Measurements from ENCODE around the gene RECQL5. TPM values are rescaled to one million over a fixed set of nuclear protein-coding genes. Genes with fewer than 3 reads are reported as not detected.
A peak's percentile ranks its signal among the peaks of the same experiment; 100 is the strongest.

Gene RECQL5
- polyA plus RNA-seq, 1 experiment, result 9.3 TPM

DNA sequence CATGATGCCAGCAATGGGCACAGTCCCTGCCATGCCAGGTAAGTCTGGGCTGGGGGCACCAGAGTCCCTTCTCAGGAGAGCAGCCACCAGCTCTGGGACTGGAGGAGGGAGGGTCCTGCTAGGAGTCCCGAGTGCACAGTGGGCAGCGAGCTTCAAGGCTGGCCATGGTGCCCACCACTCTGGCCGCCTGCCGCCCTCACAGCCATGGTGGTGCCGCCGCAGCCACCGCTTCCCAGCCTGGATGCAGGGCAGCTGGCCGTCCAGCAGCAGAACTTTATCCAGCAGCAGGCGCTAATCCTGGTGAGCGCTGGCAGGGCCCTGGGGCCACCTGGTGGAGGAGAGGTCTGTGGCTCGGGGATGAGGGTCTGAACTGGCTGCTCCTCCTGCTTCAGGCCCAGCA lies 51.7 kb downstream of the RECQL5 start:
- H3K27me3 ChIP-seq (ENCODE audit: control insufficient read depth, insufficient read depth, low read length), result peaks cover 3% of the 10 kb centered on the region
- ChIA-PET CTCF (interaction anchor here (3.1 kb wide), 1 partner anchor 18 kb away, joined by 14 read pairs; the partner anchor contains the start of gene SMIM5), POLR2A (no interaction called here)
- H3K4me3 ChIP-seq (ENCODE audit: low read depth, low read length), result no peak overlapping the region
- H3K27ac ChIP-seq (ENCODE audit: low read depth, low read length), result no peak overlapping the region
- DNase-seq (ENCODE audit: low read depth, low spot score), result no peak
- H3K9me3 ChIP-seq (ENCODE audit: control insufficient read depth, insufficient read depth, low read length), result no peaks in the 10 kb centered on the region; the same call in 1 of the 2 replicates
- TF ChIP-seq, protein P1, sequence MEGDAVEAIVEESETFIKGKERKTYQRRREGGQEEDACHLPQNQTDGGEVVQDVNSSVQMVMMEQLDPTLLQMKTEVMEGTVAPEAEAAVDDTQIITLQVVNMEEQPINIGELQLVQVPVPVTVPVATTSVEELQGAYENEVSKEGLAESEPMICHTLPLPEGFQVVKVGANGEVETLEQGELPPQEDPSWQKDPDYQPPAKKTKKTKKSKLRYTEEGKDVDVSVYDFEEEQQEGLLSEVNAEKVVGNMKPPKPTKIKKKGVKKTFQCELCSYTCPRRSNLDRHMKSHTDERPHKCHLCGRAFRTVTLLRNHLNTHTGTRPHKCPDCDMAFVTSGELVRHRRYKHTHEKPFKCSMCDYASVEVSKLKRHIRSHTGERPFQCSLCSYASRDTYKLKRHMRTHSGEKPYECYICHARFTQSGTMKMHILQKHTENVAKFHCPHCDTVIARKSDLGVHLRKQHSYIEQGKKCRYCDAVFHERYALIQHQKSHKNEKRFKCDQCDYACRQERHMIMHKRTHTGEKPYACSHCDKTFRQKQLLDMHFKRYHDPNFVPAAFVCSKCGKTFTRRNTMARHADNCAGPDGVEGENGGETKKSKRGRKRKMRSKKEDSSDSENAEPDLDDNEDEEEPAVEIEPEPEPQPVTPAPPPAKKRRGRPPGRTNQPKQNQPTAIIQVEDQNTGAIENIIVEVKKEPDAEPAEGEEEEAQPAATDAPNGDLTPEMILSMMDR (IDR thresholded peaks at IDR 0.05; ENCODE audit: low read depth, low read length), result no peak

DNA sequence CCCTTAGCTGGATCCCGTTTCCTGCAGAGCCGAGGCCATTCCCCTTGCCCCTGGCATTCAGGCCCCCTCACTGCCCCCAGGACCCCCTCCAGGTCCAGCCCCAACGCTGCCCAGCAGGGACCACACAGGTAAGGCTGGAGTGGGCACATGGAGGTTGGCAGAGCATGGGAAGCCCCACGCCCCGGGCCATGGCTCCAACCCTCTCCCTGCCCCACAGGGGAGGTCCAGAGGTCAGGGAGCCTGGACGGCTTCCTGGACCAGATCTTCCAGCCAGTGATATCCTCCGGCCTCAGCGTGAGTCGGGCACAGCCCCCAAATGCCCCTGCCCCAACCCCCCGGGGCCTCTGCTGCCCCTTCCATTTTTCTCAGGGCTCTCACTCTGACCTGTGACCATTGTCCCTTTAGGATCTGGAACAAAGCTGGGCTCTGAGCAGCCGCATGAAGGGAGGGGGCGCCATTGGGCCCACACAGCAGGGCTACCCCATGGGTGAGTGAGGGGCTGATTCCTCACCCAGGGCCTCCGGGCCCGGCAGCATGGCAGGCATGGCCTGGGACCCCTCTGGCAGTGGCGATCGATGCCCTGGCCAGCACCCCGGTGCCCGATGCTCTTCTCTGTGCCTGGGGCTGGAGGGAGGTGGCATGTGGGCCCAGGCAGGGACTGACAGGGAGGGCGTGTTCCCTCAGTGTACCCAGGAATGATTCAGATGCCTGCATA lies 52.2 kb downstream of the RECQL5 start:
- ChIA-PET CTCF (interaction anchor here (0.8 to 2.1 kb wide), 2 partner anchors 11 to 19 kb away, joined by 3 to 7 read pairs; partner anchors contain the start of gene SMIM5), POLR2A (no interaction called here)
- peaks cover 3% of the 10 kb centered on the region for H3K27me3 ChIP-seq (ENCODE audit: control insufficient read depth, insufficient read depth, low read length)
- no peaks in the 10 kb centered on the region; the same call in 1 of the 2 replicates for H3K9me3 ChIP-seq (ENCODE audit: control insufficient read depth, insufficient read depth, low read length)
- DNase-seq (ENCODE audit: low read depth, low spot score), result no peak
- H3K27ac ChIP-seq (ENCODE audit: low read depth, low read length), result no peak overlapping the region
- TF ChIP-seq, protein P1 (IDR thresholded peaks at IDR 0.05; ENCODE audit: low read depth, low read length), result no peak
- H3K4me3 ChIP-seq (ENCODE audit: low read depth, low read length), result no peak overlapping the region

DNA sequence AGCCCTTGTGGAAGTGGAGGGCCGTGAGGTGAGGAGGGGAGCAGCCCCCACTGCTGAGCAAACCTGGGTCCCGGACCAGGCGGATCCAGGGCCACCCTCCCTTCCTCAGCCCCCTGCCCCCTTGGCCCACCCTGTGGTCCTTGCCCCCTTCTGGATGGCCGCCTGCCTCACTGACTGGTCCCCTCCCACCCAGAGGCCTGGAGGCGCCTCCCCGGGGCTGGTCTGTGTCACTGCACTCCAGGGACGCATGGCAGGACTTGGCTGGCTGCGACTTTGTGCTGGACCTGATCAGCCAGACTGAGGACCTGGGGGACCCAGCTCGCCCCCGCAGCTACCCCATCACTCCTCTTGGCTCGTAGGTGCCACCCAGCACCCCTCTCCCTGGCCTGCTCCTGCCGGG lies 52.9 kb downstream of the RECQL5 start:
- no peak for DNase-seq (ENCODE audit: low read depth, low spot score)
- TF ChIP-seq, protein P1 (IDR thresholded peaks at IDR 0.05; ENCODE audit: low read depth, low read length), result 0 out of 2 replicates have a peak, but pooled peaks have one; percentile 1
- no peak overlapping the region for H3K27ac ChIP-seq (ENCODE audit: low read depth, low read length)
- CTCF ChIA-PET, result interaction anchor here (0.8 to 2.1 kb wide), 2 partner anchors 12 to 20 kb away, joined by 3 to 7 read pairs; partner anchors contain the start of gene SMIM5
- H3K27me3 ChIP-seq (ENCODE audit: control insufficient read depth, insufficient read depth, low read length), result peaks cover 3% of the 10 kb centered on the region
- POLR2A ChIA-PET, result no interaction called here
- no peaks in the 10 kb centered on the region; the same call in 1 of the 2 replicates for H3K9me3 ChIP-seq (ENCODE audit: control insufficient read depth, insufficient read depth, low read length)
- H3K4me3 ChIP-seq (ENCODE audit: low read depth, low read length), result no peak overlapping the region

DNA sequence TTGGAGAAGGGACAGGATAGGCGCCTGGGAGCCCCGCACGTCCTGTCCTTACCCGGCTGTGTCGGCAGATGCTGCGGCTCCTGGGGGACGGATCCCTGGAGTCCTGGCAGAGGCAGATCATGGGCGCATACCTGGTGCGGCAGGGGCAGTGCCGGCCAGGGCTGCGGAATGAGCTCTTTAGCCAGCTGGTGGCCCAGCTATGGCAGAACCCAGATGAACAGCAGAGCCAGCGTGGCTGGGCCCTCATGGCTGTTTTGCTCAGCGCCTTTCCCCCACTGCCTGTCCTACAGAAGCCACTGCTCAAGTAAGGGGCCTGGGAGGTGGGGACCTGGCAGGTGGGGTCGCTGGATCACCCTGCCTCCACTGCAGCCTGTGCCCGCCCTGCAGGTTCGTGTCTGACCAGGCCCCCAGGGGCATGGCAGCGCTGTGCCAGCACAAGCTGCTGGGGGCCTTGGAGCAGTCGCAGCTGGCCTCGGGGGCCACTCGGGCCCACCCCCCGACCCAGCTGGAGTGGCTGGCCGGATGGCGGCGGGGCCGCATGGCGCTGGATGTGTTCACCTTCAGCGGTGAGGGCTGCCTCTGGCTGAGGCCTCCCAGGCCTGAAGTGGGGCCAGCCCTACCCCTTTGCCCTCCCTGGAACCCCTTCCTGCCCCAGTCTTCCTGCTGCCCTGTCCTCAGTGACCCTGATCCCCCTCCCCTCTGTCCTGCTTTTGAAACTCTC lies 53.9 kb downstream of the RECQL5 start:
- TF ChIP-seq, protein P1 (IDR thresholded peaks at IDR 0.05; ENCODE audit: low read depth, low read length), result no peak
- no peak overlapping the region for H3K27ac ChIP-seq (ENCODE audit: low read depth, low read length)
- CTCF ChIA-PET, result interaction anchor here (2.1 kb wide), 1 partner anchor 13 kb away, joined by 7 read pairs; no protein-coding TSS in a partner anchor
- POLR2A ChIA-PET, result no interaction called here
- H3K27me3 ChIP-seq (ENCODE audit: control insufficient read depth, insufficient read depth, low read length), result peaks cover 3% of the 10 kb centered on the region
- H3K4me3 ChIP-seq (ENCODE audit: low read depth, low read length), result no peak overlapping the region
- DNase-seq (ENCODE audit: low read depth, low spot score), result no peak
- H3K9me3 ChIP-seq (ENCODE audit: control insufficient read depth, insufficient read depth, low read length), result no peaks in the 10 kb centered on the region; the same call in 1 of the 2 replicates
